NCI-H82 (cell line): ENCODE measurements around the gene BAIAP2L1.
"Not testable (repeated sequence)": the region's sequence is repeated elsewhere in the genome, so short reads cannot be mapped to it uniquely, and the experiment has no call there.

Experiments used
- DNase-seq: peaks from one replicate; lab custom pipeline; 2025; lab: John Stamatoyannopoulos, UW

The BAIAP2L1 gene

DNA sequence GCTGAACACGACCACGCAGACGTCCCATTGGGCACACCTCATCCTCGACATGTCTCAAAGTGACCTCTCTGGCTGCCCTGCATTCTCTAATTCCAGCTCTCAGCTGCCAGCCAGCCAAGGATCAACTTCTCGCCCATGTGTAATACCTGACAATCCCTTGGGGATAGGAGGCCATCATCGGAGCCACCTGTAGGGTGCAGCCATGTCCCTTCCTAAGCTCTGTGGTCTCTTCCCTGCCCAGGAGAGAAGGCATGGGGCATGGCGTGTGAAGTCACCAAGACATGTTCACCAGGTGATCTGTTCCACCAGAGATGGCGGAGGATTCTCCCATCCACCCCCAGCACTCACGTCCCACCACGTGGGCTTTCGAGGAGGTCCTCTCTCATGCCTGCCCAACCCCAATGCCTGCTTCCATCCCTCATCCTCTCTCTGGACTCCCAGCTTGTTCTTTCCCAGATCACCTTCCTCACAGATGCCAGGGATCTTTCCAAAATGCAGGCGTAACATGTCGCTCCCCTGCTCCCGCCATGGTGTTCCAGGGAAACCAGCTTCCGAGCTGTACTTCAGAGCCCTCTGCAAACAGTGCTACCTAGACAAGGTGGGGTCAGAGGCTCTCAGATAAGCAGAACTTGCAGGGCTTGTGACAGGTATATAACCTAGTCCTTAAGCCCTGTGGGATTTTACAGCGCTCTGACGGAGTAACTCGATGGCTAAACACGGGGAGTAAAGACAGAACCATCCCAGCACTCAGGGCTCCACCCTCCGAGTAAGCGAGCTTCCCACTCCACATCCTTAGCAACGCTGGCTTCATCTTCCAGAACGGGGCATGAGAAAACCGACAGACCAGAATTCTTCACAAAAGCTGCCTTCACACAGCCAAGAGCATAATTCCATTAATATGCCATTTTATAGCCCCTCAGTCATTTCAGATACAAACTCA lies 78.3 kb downstream of the BAIAP2L1 start:
- no peak for DNase-seq

DNA sequence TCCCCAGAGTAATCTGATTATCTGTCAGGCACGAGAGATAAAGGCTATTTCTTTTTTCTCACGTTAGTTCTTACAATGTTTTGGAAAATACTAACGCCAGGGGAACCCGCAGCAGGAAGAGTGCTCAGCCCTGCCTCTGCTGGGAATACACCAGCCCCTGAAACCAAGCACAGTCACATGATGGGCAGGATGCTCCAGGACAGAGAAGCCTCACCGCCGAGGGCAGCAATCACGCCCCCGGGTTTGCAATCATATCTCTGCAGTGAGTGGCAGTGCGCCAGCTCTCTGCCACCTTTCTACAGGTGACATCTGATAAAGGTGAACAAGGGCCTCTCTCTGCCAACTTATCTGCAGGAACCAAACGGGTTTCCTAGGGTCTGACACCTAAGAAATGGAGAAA lies 79.6 kb downstream of the BAIAP2L1 start:
- DNase-seq = no peak

DNA sequence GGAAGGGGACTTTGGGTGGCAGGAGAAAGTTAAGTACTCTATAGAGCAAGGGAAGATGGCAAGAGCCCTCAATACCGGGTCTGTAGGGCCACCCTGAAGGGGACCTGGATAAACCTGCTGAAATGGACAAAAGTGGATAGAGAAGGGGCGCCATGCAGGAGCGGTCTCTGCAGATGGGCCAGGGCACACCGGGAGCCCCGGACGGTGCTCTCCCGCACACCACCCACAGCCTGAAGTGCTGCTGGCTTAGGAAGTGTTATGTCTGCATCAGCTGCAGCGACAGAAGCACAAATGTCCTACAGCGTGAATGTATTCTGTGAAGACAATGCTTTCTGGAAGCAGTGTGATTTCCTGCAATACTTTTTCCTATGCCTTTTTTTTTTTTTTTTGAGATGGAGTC lies 81.7 kb downstream of the BAIAP2L1 start:
- no peak for DNase-seq

DNA sequence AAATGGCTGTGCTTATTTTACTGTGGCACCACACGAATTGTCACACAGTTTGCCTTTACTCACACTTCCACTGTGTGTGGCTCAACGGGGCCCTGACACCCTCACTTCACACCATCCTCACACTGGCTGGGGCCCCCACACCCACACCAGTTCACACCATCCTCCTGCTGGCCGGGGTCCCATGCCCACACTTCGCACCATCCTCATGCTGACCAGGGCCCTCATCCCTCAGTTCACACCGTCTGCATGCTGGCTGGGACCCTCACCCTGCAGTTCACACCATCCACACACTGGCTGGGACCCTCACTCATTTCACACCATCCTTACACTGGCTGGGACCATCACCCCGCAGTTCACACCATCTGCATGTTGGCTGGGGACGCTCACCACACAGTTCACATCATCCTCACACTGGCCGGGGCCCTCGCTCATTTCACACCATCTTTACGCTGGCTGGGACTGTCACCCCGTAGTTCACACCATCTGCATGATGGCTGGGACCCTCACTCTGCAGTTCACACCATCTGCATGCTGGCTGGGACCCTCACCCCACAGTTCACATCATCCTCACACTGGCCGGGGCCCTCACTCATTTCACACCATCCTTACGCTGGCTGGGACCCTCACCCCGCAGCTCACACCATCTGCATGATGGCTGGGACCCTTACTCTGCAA lies 83.4 kb downstream of the BAIAP2L1 start:
- no peak for DNase-seq

DNA sequence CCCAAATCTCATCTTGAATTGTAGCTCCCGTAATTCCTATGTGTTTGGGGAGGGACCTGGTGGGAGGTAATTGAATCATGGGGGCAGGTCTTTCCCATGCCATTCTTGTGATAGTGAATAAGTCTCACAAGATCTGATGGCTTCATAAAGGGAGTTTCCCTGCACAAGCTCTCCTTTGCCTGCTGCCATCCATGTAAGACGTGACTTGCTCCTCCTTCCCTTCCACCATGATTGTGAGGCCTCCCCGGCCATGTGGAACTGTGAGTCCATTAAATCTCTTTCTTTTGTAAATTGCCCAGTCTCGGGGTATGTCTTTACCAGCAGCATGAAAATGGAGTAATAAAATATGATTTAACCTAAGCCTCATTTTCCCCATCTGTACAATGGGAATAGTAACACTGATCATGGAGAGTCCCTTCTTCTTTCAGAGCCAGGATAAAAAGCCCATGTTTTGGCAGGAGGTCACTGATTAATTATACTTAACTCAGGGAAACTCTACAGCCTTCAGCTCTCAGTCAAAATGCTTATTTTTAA lies 84.8 kb downstream of the BAIAP2L1 start:
- DNase-seq = not testable (repeated sequence)

DNA sequence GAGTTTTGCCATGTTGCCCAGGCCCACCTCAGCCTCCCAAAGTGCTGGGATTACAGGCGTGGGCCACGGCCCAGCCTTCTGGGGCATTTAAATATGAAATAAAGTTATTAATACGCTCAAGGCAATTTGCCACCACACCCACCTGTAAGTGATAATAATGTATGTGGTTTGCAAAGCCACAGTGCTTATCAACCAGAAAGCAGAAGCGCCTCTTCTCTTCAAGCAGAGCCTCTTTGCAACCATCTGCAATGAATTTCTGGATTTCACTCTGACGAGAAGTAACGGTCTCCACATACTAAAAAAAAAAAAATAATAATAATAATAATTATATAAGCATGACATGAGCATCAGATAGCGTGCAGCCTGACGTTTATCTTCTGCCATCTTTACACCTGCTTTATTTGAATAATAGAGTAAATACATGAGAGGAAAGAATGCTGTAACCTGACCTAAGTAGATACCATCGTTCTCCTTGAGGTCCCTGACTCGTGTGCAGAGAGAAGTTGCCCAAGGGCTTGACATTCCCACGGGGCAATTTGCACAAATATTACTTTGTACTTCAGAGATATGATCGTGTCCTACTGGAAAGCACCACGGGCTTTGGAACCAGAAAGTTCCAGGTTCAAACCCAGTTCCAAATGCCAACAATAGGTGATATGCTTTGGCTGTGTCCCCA lies 85.4 kb downstream of the BAIAP2L1 start:
- no peak for DNase-seq

DNA sequence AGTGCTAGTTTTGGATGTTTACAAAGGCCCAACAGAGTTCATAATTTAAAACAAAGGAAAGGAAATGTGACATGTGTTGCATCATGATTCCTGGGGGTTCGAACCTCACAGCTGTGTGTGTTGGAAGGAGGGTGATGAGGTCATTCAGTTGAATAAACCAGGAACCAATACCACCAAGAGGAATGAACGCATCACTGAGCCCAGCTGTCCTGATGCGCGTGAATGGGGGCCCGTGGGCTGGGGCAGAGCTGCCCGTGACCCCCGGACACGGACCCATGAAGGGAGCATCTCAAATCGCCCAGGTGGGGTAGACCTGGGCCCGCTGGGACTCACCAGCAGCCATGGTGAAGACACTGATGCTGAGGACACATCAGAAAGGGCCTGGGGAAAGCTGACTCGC lies 86.4 kb downstream of the BAIAP2L1 start:
- no peak for DNase-seq

DNA sequence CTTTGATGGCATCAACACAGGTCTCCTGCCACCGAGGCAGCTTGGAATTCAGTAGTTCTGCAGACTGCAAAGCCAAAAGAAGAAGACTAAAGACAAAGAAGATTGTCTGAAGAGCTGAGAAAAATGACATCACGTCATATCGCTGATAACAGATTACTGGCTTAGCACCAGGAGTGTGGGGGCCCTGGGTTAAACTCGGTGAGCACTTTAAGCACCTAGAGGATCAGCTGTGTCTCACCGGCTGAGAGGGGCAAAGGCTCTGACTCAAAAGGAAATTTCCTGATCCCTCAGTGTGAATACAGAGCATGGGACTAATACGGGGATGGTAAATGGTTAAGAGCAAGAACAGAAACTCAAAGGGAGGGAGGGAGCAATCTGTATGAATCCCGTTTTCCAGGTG lies 88.7 kb downstream of the BAIAP2L1 start:
- DNase-seq = peak; percentile 20

DNA sequence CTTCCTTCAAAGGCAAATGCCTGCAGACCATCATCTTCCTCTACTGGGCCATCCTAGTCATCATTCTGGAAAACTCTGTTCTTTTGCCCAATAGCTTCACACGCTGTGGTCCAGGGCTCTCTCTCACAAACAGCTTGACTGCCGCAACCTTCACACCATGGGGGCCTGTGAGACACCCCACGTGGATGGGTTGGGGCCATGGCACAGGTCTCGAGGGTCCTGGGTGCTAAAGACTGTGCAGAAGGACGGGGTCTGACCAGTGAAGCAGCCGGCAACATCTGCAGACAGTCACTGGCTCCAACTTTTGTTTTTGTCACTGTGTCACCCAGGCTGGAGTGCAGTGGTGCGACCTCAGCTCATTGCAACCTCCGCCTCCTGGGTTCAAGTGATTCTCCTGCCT lies 91.3 kb downstream of the BAIAP2L1 start:
- no peak for DNase-seq

DNA sequence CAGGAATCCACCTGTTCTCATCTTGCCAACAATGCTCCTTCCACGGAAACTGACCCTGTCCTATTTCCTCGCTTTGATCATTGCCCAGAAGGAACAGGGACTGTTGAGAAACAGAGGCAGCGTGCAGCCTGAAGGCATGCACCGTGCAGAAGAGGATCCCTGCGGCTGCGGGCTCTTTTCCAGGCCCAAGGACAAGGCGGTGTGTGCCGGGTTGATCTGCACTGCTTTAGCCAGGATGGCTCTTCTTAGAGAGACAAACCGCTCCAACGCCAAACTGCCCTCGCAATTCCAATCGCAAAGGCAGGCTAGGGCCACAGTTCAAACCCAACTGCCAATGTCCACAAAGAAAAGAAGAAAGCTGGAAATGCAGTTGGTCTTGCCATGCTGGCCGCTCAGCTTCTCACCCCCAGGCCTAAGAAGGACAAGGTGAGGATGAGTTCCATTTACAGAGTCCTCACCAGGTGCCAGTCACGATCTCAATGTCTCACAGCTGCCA lies 92.9 kb downstream of the BAIAP2L1 start:
- DNase-seq = no peak

DNA sequence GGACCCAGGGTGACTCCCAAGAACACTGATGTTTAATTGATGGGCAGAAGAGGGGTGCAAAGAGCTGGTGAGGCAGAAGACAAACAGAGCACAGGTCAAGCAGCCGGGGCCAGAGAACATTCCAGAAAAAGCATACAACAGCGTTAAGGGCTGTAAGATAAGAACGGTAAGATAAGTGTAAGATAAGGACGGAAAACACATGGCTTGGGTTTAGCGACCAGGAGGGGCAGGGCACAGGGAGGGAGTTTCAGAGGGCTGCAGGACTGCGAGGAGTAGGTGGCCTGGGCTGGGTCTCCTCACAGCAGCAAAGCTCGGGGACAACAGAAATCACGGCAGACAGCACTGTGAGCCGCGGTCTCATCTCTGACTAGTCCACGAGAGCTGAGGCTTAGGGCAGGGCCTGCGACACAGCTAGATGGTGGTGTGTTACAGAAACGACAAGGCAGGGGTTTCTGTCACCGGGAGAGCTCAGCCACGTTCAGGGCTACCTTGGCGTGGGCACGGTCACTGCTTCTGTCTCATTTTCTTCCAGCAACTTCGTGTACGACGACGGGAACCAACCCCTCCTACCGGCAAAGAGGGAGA lies 94.8 kb downstream of the BAIAP2L1 start:
- DNase-seq = no peak

DNA sequence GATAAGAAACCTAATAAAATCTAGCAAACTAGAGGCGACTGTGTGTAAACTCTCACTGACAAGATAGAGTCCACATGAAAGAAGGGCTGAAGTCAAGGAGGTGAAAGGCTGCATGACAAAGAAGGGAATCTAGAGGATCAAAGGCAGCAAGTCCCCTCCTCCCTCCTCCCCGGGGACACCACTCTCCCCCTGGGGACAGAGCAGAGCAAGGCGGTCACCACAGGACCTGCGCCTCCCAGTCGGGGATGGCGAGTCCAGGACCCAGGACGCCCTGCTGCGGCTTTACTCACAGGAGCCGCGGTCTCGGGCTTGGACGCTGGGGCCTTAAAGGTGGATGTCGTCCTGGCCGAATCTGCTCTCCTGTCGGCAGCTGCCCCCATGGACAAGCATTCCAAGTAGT lies 97.0 kb downstream of the BAIAP2L1 start:
- DNase-seq = no peak

DNA sequence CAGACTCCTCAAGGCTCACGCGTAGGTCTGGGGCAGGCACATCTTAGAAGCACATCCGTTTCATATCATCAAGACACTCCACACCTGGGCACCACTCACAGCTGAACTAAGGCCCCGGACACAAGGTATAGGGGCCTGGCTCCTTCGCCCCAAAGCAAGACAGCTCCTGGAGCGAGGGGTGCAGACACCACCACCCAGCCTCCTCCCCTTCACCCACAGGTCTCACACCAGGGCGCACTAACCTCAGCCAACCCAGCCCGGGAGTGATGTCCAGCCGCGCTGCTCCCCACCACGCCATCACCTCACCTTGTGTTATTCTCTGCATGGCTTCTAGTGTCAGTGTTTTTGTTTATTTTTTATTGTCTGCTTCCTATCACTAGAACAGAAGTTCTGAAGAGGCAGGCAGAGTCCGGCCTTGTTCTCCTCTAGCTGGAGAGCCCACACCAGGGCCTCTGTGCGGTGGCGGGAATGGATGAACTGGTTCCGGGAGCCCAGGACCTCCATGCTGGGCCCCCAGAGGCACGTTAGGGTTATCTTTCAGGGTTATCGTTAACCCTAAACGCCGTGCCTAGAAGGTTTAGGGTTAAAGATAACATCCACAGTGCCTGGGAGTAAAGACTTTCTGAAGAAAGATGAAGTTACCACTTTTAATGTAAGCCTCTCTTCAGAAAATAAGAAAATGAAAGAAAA lies 97.6 kb downstream of the BAIAP2L1 start:
- DNase-seq = no peak

DNA sequence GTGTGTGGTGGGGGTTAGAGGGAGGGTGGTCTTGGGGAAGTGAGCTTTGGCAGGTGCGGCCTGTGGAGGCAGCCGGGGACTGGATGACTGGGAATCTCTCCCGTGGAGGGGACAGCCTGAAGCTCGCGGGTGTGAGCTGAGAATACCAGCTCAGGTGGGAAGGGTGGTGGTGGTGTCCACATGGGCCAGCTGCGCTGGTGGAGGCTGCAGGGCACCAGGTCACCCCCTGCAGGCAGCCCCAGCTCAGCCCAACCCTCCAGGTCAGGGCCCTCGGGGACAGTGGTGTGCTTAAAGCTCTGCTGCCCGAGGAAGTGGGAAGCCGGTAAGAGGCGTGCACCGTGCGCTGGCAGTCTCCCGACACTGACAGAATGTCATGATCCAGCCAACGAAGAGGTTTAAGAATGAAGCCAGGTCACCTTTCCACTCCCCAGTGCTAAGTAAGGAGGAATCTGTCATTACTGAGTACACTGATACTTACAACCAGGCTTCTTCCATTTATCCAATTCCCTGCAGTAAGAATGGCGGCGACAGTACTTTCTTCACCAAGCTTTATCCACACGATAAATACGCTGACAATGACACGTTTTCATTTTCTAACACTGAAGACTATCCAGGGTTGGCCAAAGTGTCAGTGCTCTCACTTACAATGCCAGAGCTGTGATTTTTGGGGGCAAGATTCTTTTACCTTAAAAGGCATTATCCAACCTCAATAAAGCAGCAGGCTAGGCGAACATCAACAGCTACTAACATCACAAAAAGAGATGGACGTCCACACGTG lies 99.0 kb downstream of the BAIAP2L1 start:
- DNase-seq = no peak

DNA sequence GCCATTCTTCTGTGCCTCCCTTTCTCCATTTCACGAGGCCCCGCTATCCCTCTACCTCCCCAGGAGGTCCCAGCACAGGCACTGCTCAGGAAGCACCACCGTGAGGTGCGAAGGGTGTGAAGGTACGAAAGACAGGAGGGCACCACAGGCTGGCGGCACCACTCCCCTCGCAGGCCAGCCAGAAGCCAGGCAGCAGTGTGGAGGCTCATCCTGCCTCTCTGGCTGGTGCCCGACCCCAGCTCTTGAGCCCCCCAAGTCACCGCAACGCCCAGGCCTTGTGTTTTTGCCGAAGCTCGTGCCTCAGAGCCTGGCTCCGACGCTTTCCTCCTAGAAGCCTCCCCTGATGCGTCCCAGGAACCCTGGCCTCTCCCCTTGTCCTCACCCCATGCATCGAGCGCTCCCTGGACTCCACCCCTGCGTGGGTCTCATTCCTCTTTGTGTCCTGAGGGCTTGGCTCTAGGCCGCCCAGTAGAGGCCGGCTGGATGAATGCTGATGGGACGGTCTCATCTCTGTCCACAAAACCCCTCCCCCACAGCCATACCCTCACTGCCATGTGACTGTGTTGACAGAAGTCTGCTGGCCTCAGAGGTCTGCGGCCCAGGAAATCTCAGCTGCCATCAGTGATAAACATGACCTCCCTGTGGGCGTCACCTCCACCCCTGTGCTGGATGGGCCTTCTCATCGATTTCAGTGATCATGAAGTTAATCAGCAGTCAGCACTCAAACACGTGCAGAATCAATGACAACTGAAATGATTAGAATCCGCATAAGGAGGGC lies 100.1 kb downstream of the BAIAP2L1 start:
- DNase-seq = no peak

DNA sequence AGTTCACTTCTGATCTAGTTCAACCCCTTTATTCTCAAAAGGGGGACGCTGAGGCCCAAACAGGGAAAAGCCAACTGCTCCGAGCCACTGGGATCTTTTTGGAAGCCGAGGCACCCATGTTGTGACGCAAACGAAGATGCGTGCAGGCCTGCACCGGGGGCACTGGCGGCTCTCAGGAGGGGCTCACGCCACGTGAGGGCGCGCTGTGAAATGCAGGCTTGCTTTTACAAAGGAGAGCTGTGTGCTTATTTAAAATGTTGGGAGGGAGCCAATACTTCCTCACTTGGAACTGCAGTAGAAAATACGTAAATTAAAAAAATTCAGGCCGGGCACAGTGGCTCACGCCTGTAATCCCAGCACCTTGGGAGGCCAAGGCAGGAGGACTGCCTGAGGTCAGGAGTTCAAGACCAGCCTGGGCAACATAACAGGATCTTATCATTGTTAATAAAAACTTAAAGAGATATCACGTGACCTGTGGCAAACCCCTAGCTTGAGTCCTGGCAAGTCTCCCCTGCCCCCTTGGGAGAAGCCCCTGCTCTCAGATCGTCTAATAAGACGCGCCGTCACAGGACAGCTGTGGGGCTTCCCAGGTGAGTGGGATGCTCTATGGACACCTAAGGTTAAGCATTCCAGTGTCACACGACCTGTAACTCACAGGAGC lies 103.1 kb downstream of the BAIAP2L1 start:
- no peak for DNase-seq

DNA sequence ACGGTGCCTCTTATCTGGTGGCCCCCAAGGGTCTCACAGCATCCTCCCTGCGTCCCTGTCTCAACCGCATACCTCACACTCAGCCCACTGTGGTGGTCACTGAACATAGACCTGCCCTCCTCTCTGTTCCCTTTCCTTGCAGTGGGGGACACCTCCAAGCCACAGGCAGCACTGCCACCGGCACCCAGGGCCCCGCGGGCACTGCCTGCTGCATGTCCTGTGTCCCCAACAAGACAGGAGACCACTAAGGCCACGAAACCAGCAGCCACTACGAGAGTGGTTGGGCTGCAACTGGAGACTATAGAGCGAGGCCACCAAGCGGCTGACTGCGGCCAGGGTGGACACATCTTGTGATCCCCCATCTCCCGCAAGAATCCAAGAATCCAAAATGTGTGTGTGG lies 104.1 kb downstream of the BAIAP2L1 start:
- DNase-seq = no peak

DNA sequence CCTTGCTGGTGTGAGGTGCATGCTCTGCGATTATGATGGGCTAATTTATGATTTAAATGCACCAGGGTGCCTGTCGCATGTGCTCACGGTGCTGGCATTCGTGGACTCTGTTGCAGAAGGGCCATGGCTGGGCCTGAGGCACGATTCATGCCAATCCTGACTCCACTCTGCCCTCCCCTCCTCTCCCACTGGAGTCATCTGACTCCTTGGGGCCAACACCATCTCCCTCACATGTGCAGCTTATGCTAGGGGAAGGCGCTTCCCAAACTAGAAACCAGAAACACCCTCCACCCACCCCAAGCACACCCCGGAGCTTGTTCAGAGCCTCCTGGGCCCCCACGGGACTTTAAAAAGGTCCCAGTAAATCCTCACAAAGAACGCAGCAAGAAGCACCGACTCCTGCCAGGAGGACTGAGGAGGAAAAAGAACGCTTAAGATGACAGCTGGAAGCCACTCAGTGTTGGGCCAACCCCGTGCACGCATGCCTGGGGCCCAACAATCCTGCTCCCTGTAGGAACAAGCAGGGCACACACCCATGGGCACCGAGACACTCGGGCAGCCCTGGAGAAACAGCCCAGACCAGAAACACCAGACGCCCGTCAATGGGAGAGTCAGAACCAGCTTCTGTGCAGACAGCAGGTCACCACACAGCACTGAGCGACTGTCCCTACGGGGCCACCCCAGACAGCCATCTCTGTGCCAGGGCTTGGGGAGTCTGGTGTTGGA lies 105.3 kb downstream of the BAIAP2L1 start:
- no peak for DNase-seq
